22Rv1 (cell line): ENCODE data around the gene MORF4L1.

Experiments used
- CTCF ChIP-seq: fragments of 450-650 bp; IDR thresholded peaks from 2 replicates; pipeline ENCODE4 v1.5.1; 2017; ENCODE audit warnings: mild to moderate bottlenecking
- ZFX ChIP-seq: fragments of 450-650 bp; IDR thresholded peaks from 2 replicates; pipeline ENCODE4 v1.6.1; 2017; ENCODE audit warnings: antibody characterized with exemption, borderline replicate concordance

- TF ChIP-seq CTCF (no peak), ZFX (no peak)
Measured at GRCh38 chr15:78828920-78829319, 43.8 kb upstream of the MORF4L1 start.
